ENCODE measurements around the gene BRCC3.

- TF ChIP-seq GATA2 (IDR thresholded peaks at IDR 0.05; ENCODE audit: insufficient read depth, insufficient read length, low read depth, low read length) (no peak), EZH2 (IDR thresholded peaks at IDR 0.05; ENCODE audit: borderline replicate concordance, low read depth, low read length, severe bottlenecking) (no peak), CTCF (IDR thresholded peaks at IDR 0.05; ENCODE audit: extremely low read depth in 1 of 2, insufficient read depth in 1 of 2, low read depth in 1 of 2, low read length in 2 of 2) (no peak)
Observed at GRCh38 chrX:155022585-155022984, 48.7 kb upstream of the BRCC3 start, which contains the start of gene F8.

All from endothelial cell of umbilical vein (primary cell).